H9 (cell line): ENCODE measurements around the gene TGIF1. TPM values are rescaled to one million over a fixed set of nuclear protein-coding genes. Genes with fewer than 3 reads are reported as not detected.

Experiments
- DNase-seq: peaks from one replicate; pipeline ENCODE4 v3.0.0-alpha.2; 2017
- H2AFZ ChIP-seq: one replicate; pipeline ENCODE4 v1.6.1; 2013; ENCODE audit warnings: mild to moderate bottlenecking, low read length, control low read depth, moderate library complexity
- H2AK5ac ChIP-seq: 2 replicates; pipeline ENCODE4 v1.6.1; 2013; ENCODE audit warnings: low read length, control low read depth, mixed read lengths; ENCODE audit not compliant: insufficient read length
- H2BK120ac ChIP-seq: one replicate; pipeline ENCODE4 v1.6.1; 2013; ENCODE audit warnings: low read depth, mild to moderate bottlenecking, low read length, control low read depth, inconsistent platforms; ENCODE audit not compliant: poor library complexity, severe bottlenecking
- H2BK12ac ChIP-seq: 2 replicates; pipeline ENCODE4 v1.6.1; 2013; ENCODE audit warnings: low read length, control low read depth, mixed read lengths, low read depth; ENCODE audit not compliant: insufficient read length
- H2BK15ac ChIP-seq: 2 replicates; pipeline ENCODE4 v1.6.1; 2013; ENCODE audit warnings: low read depth, low read length, control low read depth
- H2BK20ac ChIP-seq: one replicate; pipeline ENCODE4 v1.6.1; 2013; ENCODE audit warnings: low read depth, mild to moderate bottlenecking, low read length, control low read depth, inconsistent platforms; ENCODE audit not compliant: poor library complexity, severe bottlenecking
- H2BK5ac ChIP-seq: 2 replicates; pipeline ENCODE4 v1.6.1; 2013; ENCODE audit warnings: low read length, control low read depth, mixed read lengths; ENCODE audit not compliant: insufficient read length
- H3K14ac ChIP-seq: 2 replicates; pipeline ENCODE4 v1.6.1; 2013; ENCODE audit warnings: low read length, control low read depth; ENCODE audit not compliant: insufficient read depth
- H3K18ac ChIP-seq: 2 replicates; pipeline ENCODE4 v1.6.1; 2013; ENCODE audit warnings: low read depth, mild to moderate bottlenecking, mixed read lengths, low read length, control low read depth; ENCODE audit not compliant: insufficient read length
- H3K23ac ChIP-seq: 2 replicates; pipeline ENCODE4 v1.6.1; 2013; ENCODE audit warnings: low read length, control low read depth, mixed read lengths, low read depth; ENCODE audit not compliant: insufficient read length
- H3K23me2 ChIP-seq: 2 replicates; pipeline ENCODE4 v1.6.1; 2013; ENCODE audit warnings: low read depth, mild to moderate bottlenecking, mixed read lengths, low read length, control low read depth; ENCODE audit not compliant: insufficient read length, poor library complexity, severe bottlenecking
- H3K27ac ChIP-seq: 2 replicates; pipeline ENCODE4 v1.5.1; 2013; ENCODE audit warnings: low read length, control low read depth, mixed read lengths, low read depth; ENCODE audit not compliant: insufficient read length
- H3K27me3 ChIP-seq: 2 replicates; pipeline ENCODE4 v1.6.1; 2013; ENCODE audit warnings: low read length, control low read depth, inconsistent platforms; ENCODE audit not compliant: insufficient read depth
- H3K4ac ChIP-seq: 2 replicates; pipeline ENCODE4 v1.6.1; 2013; ENCODE audit warnings: low read depth, mild to moderate bottlenecking, control low read depth, inconsistent platforms, low read length, moderate library complexity
- H3K4me1 ChIP-seq: 2 replicates; pipeline ENCODE4 v1.6.1; 2013; ENCODE audit warnings: low read length, control low read depth, inconsistent platforms; ENCODE audit not compliant: insufficient read depth
- H3K4me2 ChIP-seq: 2 replicates; pipeline ENCODE4 v1.6.1; 2013; ENCODE audit warnings: low read length, control low read depth, mixed read lengths; ENCODE audit not compliant: insufficient read length, insufficient read depth
- H3K56ac ChIP-seq: 2 replicates; pipeline ENCODE4 v1.6.1; 2013; ENCODE audit warnings: low read depth, mild to moderate bottlenecking, mixed read lengths, low read length, control low read depth; ENCODE audit not compliant: insufficient read length
- H3K79me1 ChIP-seq: 2 replicates; pipeline ENCODE4 v1.6.1; 2013; ENCODE audit warnings: low read depth, mild to moderate bottlenecking, moderate library complexity, low read length, control low read depth, inconsistent platforms; ENCODE audit not compliant: insufficient read depth, poor library complexity, severe bottlenecking
- H3K79me2 ChIP-seq: 2 replicates; pipeline ENCODE4 v1.6.1; 2013; ENCODE audit warnings: low read length, control low read depth, inconsistent platforms; ENCODE audit not compliant: insufficient read depth
- H3K9ac ChIP-seq: 2 replicates; pipeline ENCODE4 v1.6.1; 2013; ENCODE audit warnings: low read length, control low read depth, mixed read lengths; ENCODE audit not compliant: insufficient read length; ENCODE audit errors: extremely low read depth
- H3K9me3 ChIP-seq: one replicate; pipeline ENCODE4 v1.6.1; 2013; ENCODE audit warnings: low read depth, low read length, inconsistent platforms; ENCODE audit not compliant: control insufficient read depth
- H3T11ph ChIP-seq: one replicate; pipeline ENCODE4 v1.6.1; 2013; ENCODE audit warnings: mild to moderate bottlenecking, low read length, control low read depth, inconsistent platforms
- H4K20me1 ChIP-seq: one replicate; pipeline ENCODE4 v1.6.1; 2013; ENCODE audit not compliant: control insufficient read depth, insufficient read length, insufficient read depth
- H4K5ac ChIP-seq: 2 replicates; pipeline ENCODE4 v1.6.1; 2013; ENCODE audit warnings: low read depth, mild to moderate bottlenecking, mixed read lengths, low read length, control low read depth; ENCODE audit not compliant: insufficient read length
- H4K8ac ChIP-seq: replicated peaks from 2 replicates; pipeline ENCODE4 v1.6.1; 2013; ENCODE audit warnings: low read length, control low read depth, mixed read lengths, low read depth; ENCODE audit not compliant: insufficient read length
- H4K91ac ChIP-seq: 2 replicates; pipeline ENCODE4 v1.6.1; 2013; ENCODE audit warnings: low read depth, mild to moderate bottlenecking, moderate library complexity, mixed read lengths, low read length, control low read depth; ENCODE audit not compliant: insufficient read length
- H3K27ac Mint-ChIP-seq, 3 experiments: 2 replicates in 2 of 3; 3 replicates in 1 of 3; pipeline ENCODE4 v1.8.0; 2020 to 2021; ENCODE audit warnings: mixed read lengths in 3 of 3, mild to moderate bottlenecking in 1 of 3, moderate library complexity in 1 of 3
- H3K27me3 Mint-ChIP-seq: 2 replicates; pipeline ENCODE4 v1.8.0; 2021; ENCODE audit warnings: low read depth, mild to moderate bottlenecking, moderate library complexity, mixed read lengths
- H3K36me3 Mint-ChIP-seq, 3 experiments: 2 replicates in 2 of 3; 3 replicates in 1 of 3; pipeline ENCODE4 v1.8.0; 2020 to 2021; ENCODE audit warnings: low read depth in 3 of 3, mixed read lengths in 3 of 3; ENCODE audit not compliant: insufficient read depth in 1 of 3
- H3K4me1 Mint-ChIP-seq, 2 experiments: 2 replicates each; pipeline ENCODE4 v1.8.0; 2020; ENCODE audit warnings: mixed read lengths in 2 of 2
- H3K4me3 Mint-ChIP-seq, 2 experiments: 2 replicates in 1 of 2; 3 replicates in 1 of 2; pipeline ENCODE4 v1.8.0; 2020 to 2021; ENCODE audit warnings: mild to moderate bottlenecking in 2 of 2, mixed read lengths in 2 of 2, moderate library complexity in 1 of 2
- H3K9me3 Mint-ChIP-seq, 2 experiments: 2 replicates in 1 of 2; 3 replicates in 1 of 2; pipeline ENCODE4 v1.8.0; 2020; ENCODE audit warnings: mild to moderate bottlenecking in 2 of 2, mixed read lengths in 2 of 2, moderate library complexity in 1 of 2
- CTCF ChIP-seq: fragments of 200-600 bp; sonication (generic); conservative IDR thresholded peaks from 3 replicates; pipeline ENCODE4 v1.8.0; 2021; ENCODE audit warnings: antibody characterized with exemption, mild to moderate bottlenecking
- WGBS: extraction: QIAGEN DNeasy Blood & Tissue Kit; methylation state at CpG from one replicate; pipeline ENCODE4 v1.1.7; 2013; ENCODE audit warnings: missing lambda C conversion rate, low lambda C conversion rate, mixed read lengths; ENCODE audit not compliant: insufficient read length; ENCODE audit errors: extremely low coverage; 5-methylcytosine and 5-hydroxymethylcytosine counted together
- total RNA-seq: library from RNA; stranded (reverse); gene quantifications from 2 replicates; pipeline ENCODE4 v1.2.1, GENCODE V29; 2021

Gene TGIF1
- total RNA-seq, 1 experiment from 2014 or later: 261 TPM

GRCh38 chr18:3420919-3421279, 29.1 kb upstream of the TGIF1 start:
- H2BK120ac ChIP-seq: no peak overlapping the region
- Mint-ChIP-seq H3K36me3 (no peaks in the 10 kb centered on the region), H3K4me1 (peaks cover 2 to 5% of the 10 kb centered on the region in 2 experiments; a peak in 3 of 4 replicates), H3K27me3 (no peaks in the 10 kb centered on the region), H3K27ac (no peak overlapping the region), H3K9me3 (peaks cover 0 to 2% of the 10 kb centered on the region in 2 experiments; a peak in 2 of 5 replicates), H3K4me3 (no peak overlapping the region)
- H3K18ac ChIP-seq: no peak overlapping the region
- no peaks in the 10 kb centered on the region; the same call in 1 of the 2 replicates for H3K4me1 ChIP-seq
- H3K23ac ChIP-seq: no peak overlapping the region
- no peak overlapping the region for H4K5ac ChIP-seq
- H3T11ph ChIP-seq: no peak overlapping the region
- H3K14ac ChIP-seq: no peak overlapping the region
- H2BK5ac ChIP-seq: no peak overlapping the region
- no peak for DNase-seq
- no peak overlapping the region for H2BK20ac ChIP-seq
- H3K56ac ChIP-seq: no peak overlapping the region
- H4K20me1 ChIP-seq: no peaks in the 10 kb centered on the region
- H3K79me1 ChIP-seq: no peaks in the 10 kb centered on the region
- H2BK15ac ChIP-seq: no peak overlapping the region
- no CpG with 5 or more reads among the region's 2 CpGs for WGBS
- no peak overlapping the region for H2AFZ ChIP-seq
- H4K8ac ChIP-seq: no peak overlapping the region
- H3K23me2 ChIP-seq: no peaks in the 10 kb centered on the region
- H3K27me3 ChIP-seq: no peaks in the 10 kb centered on the region
- TF ChIP-seq CTCF: no peak
- no peak overlapping the region for H3K4me2 ChIP-seq
- H3K9ac ChIP-seq: no peak overlapping the region
- H3K27ac ChIP-seq: no peak overlapping the region
- no peaks in the 10 kb centered on the region for H3K79me2 ChIP-seq
- H2AK5ac ChIP-seq: no peak overlapping the region
- no peak overlapping the region for H3K4ac ChIP-seq
- H3K9me3 ChIP-seq: no peaks in the 10 kb centered on the region
- H2BK12ac ChIP-seq: no peak overlapping the region
- H4K91ac ChIP-seq: no peak overlapping the region
